AG04449 (cell line): Measurements from ENCODE around the gene KIF9.

Experiments
- CTCF ChIA-PET: fragments of 350-600 bp; formaldehyde crosslinking; extraction: SDS; loops from one replicate; lab custom pipeline; 2021; ENCODE audit warnings: antibody characterized with exemption; lab: Yijun Ruan, JAX
- POLR2A ChIA-PET: fragments of 400-600, 350-600 bp; formaldehyde crosslinking; extraction: SDS; loops from one replicate; lab custom pipeline; 2020; ENCODE audit warnings: antibody characterized with exemption, inconsistent platforms; lab: Yijun Ruan, JAX
- DNase-seq: peaks from one replicate; pipeline ENCODE4 v3.0.0-alpha.2; 2010; ENCODE audit warnings: low read depth, low spot score
- H3K4me3 ChIP-seq: 2 replicates; pipeline ENCODE4 v1.5.1; 2011; ENCODE audit warnings: low read depth, mild to moderate bottlenecking, control low read depth, low read length
- TF ChIP-seq, protein P1 (sequence below): IDR thresholded peaks from one replicate; pipeline ENCODE4 v1.5.1; 2011; ENCODE audit warnings: mild to moderate bottlenecking, moderate library complexity, low read length, control low read depth, inconsistent platforms; ENCODE audit not compliant: insufficient read depth; ENCODE audit errors: missing control alignments

Gene KIF9

DNA sequence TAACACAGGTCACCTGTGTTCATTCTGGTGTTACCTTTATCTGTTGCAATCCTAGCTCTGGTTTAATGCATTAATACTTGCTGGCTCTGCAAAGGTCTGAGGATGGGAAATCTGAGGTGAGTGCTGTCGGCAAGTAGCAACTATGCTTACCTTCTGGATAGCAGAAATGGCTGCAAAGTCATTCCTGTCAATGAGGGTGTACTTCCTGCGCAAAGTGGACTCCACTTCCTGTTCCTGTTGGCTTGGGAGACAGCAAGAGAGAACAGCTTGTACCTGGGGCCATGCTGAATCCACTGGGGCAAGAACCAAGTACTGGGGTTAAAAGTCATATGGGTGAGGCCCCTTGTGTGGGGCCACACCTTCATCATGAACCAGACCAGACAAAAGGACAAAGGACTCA lies 37.3 kb downstream of the KIF9 start:
- no peak for DNase-seq
- CTCF ChIA-PET, result interaction anchor here (1.4 kb wide), 1 partner anchor 22 kb away, joined by 4 read pairs; no protein-coding TSS in a partner anchor
- POLR2A ChIA-PET, result no interaction called here
- H3K4me3 ChIP-seq, result no peak overlapping the region
- TF ChIP-seq, protein P1, sequence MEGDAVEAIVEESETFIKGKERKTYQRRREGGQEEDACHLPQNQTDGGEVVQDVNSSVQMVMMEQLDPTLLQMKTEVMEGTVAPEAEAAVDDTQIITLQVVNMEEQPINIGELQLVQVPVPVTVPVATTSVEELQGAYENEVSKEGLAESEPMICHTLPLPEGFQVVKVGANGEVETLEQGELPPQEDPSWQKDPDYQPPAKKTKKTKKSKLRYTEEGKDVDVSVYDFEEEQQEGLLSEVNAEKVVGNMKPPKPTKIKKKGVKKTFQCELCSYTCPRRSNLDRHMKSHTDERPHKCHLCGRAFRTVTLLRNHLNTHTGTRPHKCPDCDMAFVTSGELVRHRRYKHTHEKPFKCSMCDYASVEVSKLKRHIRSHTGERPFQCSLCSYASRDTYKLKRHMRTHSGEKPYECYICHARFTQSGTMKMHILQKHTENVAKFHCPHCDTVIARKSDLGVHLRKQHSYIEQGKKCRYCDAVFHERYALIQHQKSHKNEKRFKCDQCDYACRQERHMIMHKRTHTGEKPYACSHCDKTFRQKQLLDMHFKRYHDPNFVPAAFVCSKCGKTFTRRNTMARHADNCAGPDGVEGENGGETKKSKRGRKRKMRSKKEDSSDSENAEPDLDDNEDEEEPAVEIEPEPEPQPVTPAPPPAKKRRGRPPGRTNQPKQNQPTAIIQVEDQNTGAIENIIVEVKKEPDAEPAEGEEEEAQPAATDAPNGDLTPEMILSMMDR, result no peak

DNA sequence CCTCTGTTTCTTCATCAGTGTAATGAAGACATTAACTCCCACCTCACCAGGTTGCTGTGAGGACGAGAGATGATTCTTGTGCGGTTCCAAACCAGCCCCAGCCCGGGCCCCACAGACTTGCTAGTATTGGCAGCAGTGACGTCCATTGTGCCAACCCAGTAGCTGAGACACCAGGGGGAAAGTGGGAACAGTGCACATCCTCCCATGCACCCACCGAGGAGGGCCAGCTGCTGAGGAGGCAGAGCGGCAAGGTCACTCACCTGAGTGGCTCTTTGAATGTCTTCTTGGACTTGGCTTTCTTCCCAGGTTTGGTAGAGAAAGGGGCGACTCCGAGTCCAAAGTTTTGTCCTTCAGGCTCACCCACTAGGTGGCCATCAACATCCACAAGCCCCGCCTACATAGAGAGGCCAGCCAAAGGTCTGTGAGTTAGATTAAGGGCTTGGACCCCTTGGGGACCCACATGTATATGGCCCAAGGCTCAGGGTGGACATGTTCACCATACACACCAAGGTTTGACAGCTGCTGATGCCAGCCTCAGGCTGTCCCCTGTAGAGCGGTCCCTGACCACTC lies 38.0 kb downstream of the KIF9 start:
- ChIA-PET CTCF (interaction anchor here (1.4 kb wide), 1 partner anchor 22 kb away, joined by 4 read pairs; no protein-coding TSS in a partner anchor), POLR2A (no interaction called here)
- DNase-seq, result no peak

DNA sequence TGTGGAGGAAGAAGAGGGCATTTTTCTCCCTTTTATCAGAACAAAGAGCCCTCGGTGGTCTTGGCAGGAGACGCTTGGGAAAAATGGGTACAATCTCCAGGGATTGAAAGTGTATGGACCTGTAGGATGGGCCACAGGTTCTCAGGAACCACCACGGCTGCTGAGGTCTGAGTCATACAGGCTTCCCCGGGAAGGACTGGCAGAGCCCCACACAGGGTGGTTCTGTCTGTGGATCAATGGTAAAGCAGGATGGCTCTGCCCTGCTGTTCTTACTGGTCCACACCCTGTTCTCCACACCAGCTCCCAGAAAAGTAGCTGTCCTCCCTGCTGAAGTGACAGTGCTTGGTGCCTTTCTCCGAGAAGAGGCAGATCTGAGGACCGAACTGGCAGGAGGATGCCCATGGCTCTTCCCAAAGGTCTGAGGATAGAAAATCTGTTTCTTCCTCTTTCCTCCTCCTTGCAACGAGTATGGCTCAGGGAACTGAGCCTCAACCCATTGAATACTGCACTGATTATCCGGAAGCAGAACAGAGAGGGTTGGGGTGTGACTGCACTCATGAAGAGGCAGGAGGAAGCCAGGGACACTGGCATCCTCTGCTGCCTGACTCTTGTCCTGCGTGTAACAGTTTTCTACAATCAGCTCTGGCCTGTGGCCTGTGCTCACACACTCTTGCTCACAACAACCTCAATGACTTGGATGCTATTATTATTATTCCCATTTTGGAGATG lies 39.0 kb downstream of the KIF9 start:
- ChIA-PET POLR2A (no interaction called here), CTCF (no interaction called here)
- TF ChIP-seq, protein P1, result no peak
- no peak for DNase-seq
- no peak overlapping the region for H3K4me3 ChIP-seq

More for the DNA sequence above, 38.0 kb downstream of the KIF9 start:
- H3K4me3 ChIP-seq, result no peak overlapping the region
- TF ChIP-seq, protein P1, result no peak

DNA sequence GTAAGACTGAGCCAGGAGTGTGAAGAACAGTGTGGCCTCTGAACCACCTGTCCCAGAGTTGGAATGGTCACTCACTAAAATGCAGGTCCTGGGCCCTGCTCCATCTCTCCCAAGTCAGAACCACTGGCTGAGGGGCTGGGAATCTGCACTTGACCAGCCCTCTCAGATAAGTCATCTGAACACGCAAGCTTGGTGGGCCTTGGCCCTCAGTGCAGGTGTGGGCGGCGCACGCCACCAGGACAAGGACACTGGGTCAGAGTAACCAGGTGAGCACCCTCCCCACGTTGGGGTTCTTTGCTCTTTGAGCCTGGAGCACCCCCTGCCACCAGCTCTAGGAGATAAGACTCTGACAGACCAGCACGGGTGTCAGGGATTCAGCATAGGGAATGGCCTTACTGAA lies 42.7 kb downstream of the KIF9 start:
- no peak overlapping the region for H3K4me3 ChIP-seq
- TF ChIP-seq, protein P1, result no peak
- POLR2A ChIA-PET, result no interaction called here
- no peak for DNase-seq
- CTCF ChIA-PET, result interaction anchor here (1.0 kb wide), 1 partner anchor 14 kb away, joined by 3 read pairs; no protein-coding TSS in a partner anchor

DNA sequence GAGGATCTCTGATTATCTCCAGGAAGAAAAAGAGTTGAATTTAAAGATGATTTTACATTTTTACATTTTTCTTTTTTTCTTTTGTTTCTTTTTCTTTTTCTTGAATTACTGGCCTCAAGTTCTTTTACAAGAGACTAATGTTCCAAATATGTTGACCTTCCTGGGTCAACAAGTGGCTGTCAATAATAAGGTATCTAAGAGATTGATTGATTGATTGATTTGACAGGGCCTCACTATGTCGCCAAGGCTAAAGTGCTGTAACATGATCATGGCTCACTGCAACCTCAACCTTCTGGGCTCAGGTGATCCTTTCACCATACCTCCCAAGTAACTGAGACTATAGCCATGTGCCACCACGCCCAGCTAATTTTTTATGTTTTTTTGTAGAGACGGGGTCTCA lies 44.6 kb downstream of the KIF9 start:
- H3K4me3 ChIP-seq, result no peak overlapping the region
- POLR2A ChIA-PET, result no interaction called here
- TF ChIP-seq, protein P1, result no peak
- CTCF ChIA-PET, result interaction anchor here (0.7 kb wide), 1 partner anchor 258 kb away, joined by 3 read pairs; no protein-coding TSS in a partner anchor
- no peak for DNase-seq

DNA sequence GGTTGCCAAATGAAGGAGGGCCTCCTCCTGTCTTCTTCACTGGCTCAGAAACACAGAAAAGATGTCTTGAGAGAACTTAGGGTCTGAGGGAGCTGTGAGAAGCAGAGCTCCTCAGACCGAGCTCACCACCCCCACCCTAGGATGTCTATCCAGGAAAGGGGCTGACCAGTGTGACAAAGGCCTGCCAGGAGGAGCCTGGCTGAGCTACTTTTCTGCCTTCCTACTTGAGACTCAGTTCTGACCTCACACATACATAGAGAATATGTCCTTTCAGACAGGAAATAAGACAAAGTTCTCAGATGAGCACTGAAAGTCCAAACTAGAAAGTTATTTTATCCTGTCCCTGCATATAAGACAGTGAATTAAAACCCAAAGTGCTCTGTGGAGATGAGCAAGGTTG lies 54.5 kb downstream of the KIF9 start:
- POLR2A ChIA-PET, result no interaction called here
- no peak for DNase-seq
- CTCF ChIA-PET, result no interaction called here
- TF ChIP-seq, protein P1, result no peak
- no peak overlapping the region for H3K4me3 ChIP-seq
